Stimulated activated CD4-positive, alpha-beta T cell treated with anti-CD3 and anti-CD28 coated beads, TNF-alpha, amount 100 ng/mL, for 24 hours (primary cell): ENCODE results near the gene MEIS1.

ENCODE experiments used
- DNase-seq, 3 experiments: peaks; one replicate each; pipeline ENCODE4 v3.0.0-alpha.2; 2020; ENCODE audit warnings: low read depth in 3 of 3

Gene MEIS1

GRCh38 chr2:66507673-66508201 lies 72.8 kb downstream of the MEIS1 start:
- no peak for DNase-seq

GRCh38 chr2:66508484-66509071 lies 73.7 kb downstream of the MEIS1 start:
- no peak for DNase-seq

GRCh38 chr2:66509326-66509811 lies 74.4 kb downstream of the MEIS1 start:
- DNase-seq = no peak

GRCh38 chr2:66512626-66513025 lies 77.7 kb downstream of the MEIS1 start:
- DNase-seq = no peak

- DNase-seq = no peak
Observed at GRCh38 chr2:66515743-66516142, 80.8 kb downstream of the MEIS1 start.

- no peak for DNase-seq
Observed at GRCh38 chr2:66516499-66516898, 81.6 kb downstream of the MEIS1 start.

- DNase-seq = no peak
Observed at GRCh38 chr2:66517772-66518171, 82.8 kb downstream of the MEIS1 start.

- DNase-seq = no peak
Observed at GRCh38 chr2:66519264-66519843, 84.4 kb downstream of the MEIS1 start.

- no peak for DNase-seq
Observed at GRCh38 chr2:66521291-66521922, 86.5 kb downstream of the MEIS1 start.

- no peak for DNase-seq
Observed at GRCh38 chr2:66522611-66523376, 87.9 kb downstream of the MEIS1 start.

- DNase-seq = no peak
Observed at GRCh38 chr2:66523377-66523969, 88.5 kb downstream of the MEIS1 start.

- no peak for DNase-seq
Observed at GRCh38 chr2:66523990-66524389, 89.1 kb downstream of the MEIS1 start.

- DNase-seq = no peak
Observed at GRCh38 chr2:66525606-66526005, 90.7 kb downstream of the MEIS1 start.

GRCh38 chr2:66526180-66526579 lies 91.3 kb downstream of the MEIS1 start:
- DNase-seq = no peak

- no peak for DNase-seq
Observed at GRCh38 chr2:66528974-66529724, 94.2 kb downstream of the MEIS1 start.

- no peak for DNase-seq
Observed at GRCh38 chr2:66530651-66531050, 95.7 kb downstream of the MEIS1 start.

GRCh38 chr2:66531155-66531554 lies 96.2 kb downstream of the MEIS1 start:
- no peak for DNase-seq

GRCh38 chr2:66531567-66531966 lies 96.6 kb downstream of the MEIS1 start:
- no peak for DNase-seq

- DNase-seq = no peak
Observed at GRCh38 chr2:66532972-66533868, 98.3 kb downstream of the MEIS1 start.

- no peak for DNase-seq
Observed at GRCh38 chr2:66534461-66534860, 99.5 kb downstream of the MEIS1 start.
